ENCODE data around the gene SEC31A.

DNA sequence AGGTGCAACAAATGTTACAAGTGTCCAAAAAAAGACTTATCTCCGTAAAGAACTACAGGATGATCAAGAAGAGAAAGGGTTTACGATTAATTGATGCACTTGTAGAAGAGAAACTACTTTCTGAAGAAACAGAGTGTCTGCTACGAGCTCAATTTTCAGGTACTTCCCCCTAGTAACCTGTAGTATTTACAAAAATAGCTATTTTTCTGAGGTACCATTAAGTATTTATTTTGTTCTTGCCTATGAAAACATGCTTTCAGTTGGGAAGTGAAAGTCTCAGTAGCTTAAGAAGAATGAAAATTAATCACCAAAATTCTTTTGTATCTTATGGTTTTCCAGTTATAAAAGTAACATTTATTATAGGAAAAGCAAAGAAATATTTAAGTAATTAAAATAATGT, 15.5 kb upstream of the SEC31A start:
- TF ChIP-seq, protein P1, sequence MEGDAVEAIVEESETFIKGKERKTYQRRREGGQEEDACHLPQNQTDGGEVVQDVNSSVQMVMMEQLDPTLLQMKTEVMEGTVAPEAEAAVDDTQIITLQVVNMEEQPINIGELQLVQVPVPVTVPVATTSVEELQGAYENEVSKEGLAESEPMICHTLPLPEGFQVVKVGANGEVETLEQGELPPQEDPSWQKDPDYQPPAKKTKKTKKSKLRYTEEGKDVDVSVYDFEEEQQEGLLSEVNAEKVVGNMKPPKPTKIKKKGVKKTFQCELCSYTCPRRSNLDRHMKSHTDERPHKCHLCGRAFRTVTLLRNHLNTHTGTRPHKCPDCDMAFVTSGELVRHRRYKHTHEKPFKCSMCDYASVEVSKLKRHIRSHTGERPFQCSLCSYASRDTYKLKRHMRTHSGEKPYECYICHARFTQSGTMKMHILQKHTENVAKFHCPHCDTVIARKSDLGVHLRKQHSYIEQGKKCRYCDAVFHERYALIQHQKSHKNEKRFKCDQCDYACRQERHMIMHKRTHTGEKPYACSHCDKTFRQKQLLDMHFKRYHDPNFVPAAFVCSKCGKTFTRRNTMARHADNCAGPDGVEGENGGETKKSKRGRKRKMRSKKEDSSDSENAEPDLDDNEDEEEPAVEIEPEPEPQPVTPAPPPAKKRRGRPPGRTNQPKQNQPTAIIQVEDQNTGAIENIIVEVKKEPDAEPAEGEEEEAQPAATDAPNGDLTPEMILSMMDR (IDR thresholded peaks at IDR 0.05; ENCODE audit: low read depth, low read length): no peak
- no peak for TF ChIP-seq EZH2phosphoT487 (IDR thresholded peaks at IDR 0.05; ENCODE audit: low read depth)

Data from OCI-LY3 (cell line).